Mucosa of gallbladder (tissue), 1 donor: ENCODE results near the gene SKOR1. TPM values are rescaled to one million over a fixed set of nuclear protein-coding genes. Genes with fewer than 3 reads are reported as not detected.

Experiments
- DNase-seq: peaks from one replicate; pipeline ENCODE4 v3.0.0-alpha.2; 2020; ENCODE audit warnings: low spot score
- total RNA-seq: library from RNA; stranded (reverse); gene quantifications from one replicate; pipeline ENCODE4 v1.2.1, GENCODE V29; 2021
- donor health status: DM: no; HTN: no; CAD: no.

SKOR1 gene
- total RNA-seq, 1 donor from 2014 or later, result 0.43 TPM

GRCh38 chr15:67796196-67797127 is 28.8 kb upstream of the SKOR1 start:
- no peak for DNase-seq

- DNase-seq, result no peak
Observed at GRCh38 chr15:67799801-67800205, 25.5 kb upstream of the SKOR1 start.

DNA sequence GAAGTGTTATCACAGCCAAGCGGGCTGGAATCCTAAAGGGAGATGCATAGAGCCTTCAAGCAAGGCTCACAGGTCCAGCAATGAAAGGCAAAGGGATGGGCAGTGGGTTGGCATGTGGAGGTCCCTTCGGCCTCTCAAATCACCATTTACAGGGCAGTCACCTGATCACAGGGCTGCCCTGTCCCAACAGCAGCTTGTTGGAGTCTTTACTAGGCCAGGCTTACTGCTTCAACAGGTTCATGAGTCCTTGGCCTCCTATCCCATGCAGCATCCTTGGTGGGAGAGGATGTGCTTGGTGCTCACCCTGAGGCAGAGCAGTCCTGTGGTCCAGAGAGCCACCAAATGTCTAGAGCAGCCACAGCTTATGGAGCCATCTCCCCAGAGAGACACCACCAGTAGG is 24.2 kb upstream of the SKOR1 start:
- no peak for DNase-seq

GRCh38 chr15:67801926-67802914 is 23.1 kb upstream of the SKOR1 start:
- no peak for DNase-seq

DNA sequence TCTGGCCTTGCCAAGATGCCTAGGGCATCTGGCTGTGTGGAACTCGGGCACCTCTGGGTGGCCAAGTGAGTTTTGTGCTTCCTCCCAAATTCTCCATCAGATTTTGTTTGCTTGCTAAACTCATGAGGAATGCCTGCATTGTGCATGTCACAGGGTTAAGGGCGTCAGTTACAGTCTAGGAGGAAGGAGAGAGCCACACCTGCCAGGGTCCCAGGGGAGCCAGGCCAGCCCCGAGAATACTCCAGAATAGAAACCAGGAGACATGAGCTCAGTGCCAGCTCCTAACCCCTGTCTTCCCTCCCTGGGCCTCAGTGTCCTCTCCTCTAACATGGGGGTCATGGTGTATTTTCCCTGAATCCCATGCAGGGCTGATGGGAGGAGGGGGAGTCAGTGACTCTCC is 22.0 kb upstream of the SKOR1 start:
- no peak for DNase-seq

DNA sequence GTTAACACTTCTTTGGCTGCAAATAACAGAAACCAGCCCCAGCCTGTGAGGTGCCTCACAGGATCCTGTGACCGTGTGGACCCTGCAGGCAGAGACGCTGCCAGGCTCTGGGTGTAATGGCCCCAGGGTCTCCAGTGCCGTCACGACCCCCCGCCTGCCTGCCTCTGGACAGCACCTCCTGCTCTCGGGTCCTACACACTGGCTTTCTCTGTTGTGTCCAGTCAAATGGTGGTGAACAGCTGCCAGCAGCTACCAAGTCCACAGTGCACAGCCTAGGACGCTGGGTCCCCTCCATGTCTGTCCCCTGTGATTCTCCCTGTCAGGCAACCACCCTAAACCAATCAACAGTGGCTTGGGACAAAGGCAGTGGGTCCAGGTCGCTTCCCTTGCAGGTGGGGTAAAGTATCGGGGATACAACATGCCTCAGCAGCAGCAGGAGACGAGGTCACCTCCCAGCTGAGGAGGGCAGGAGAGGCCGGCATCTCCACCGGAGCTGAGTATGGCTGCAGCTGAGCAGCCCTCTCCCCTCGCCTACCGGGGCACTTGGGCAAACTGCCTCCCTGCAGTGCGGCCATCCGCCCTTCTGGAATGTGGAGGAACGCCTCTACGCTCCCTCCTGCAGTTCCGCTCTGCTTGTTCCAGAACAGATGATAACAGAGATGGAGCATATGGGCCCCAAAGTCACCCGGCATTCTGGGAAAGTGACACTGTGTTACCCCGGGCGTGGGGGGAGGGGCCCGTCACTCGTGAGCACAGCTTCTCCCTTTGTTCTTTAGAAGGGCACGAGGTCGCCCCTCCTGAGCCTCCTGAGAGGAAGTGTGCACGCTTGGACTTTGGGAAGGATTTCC is 21.1 kb upstream of the SKOR1 start:
- DNase-seq, result no peak

GRCh38 chr15:67805008-67805665 is 20.2 kb upstream of the SKOR1 start:
- no peak for DNase-seq

- DNase-seq, result no peak
Observed at GRCh38 chr15:67805666-67806516, 19.4 kb upstream of the SKOR1 start.

DNA sequence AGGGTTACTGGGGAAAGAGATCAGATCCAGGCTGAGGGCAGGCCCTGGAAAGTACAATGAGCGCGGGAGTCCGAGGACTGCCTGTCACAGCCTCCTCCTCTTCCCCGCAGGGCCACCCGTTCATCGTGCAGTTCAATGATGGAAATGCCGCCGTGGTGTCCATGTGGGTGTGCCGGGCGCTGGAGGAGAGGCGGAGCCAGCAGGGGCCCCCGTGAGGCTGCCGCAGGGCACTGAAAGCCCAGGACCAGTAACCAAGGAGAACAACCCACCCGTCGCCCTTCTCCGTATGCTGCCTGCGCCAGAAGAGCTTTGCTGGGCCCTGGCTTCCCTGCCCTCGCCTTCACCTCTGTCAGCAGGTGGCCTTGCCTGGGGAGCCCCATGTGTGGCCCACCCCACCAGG is 18.8 kb upstream of the SKOR1 start:
- no peak for DNase-seq

GRCh38 chr15:67807141-67807540 is 18.2 kb upstream of the SKOR1 start:
- DNase-seq, result no peak

DNA sequence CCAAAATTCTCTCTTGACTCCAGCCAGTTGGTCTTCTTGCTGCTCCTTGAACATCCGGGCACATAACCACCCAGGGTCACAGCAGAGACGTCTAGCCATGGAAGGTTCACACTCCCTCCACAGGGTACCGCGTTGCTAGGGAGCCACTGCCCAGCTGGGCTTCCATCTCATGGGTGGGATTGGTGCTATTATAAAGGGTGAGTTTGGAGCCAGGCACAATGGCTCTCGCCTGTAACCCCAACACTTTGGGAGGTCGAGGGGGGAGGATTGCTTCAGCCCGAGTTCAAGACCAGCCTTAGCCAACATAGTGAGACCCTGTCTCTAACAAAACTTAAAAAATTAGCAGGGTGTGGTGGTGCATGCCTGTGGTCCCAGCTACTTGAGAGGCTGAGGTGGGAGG is 17.5 kb upstream of the SKOR1 start:
- DNase-seq, result no peak

DNA sequence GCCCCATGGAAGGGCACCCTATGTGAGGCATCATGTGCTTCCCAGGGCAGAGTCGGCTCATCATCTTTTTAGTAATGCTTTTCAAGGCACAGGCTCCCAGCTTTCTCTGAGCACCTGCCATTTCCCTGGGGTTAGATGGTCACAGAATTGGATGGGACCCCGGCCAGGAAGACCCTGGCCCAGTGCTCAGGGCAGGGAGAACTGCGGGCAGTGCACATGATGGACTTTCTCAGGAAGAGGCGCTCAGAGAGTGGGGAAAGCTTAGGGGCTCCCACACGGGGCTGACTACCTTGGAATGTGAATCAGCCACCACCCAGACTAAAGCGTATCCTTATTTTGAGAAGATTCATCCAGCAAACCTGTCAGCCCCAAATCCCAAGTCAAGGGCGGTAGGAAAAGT is 16.5 kb upstream of the SKOR1 start:
- no peak for DNase-seq

DNA sequence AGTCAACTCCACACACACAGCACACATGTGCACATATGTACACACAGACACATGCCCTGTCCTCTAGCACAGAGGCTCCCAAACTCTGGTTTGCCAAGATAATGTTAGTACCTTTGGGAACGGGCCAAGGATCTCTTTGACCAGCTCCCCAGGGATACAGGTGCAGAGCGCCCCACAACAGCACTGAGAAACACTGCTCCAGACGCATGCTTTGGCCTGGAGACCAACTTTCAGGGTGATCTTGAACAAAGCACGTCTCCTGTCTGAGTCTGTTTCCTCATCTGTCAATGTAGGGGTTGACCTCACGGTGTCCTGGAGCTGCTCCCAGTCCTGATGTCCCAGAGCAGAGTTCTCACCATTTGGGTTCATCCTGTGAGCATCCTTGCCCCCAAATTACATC is 15.9 kb upstream of the SKOR1 start:
- DNase-seq, result no peak

GRCh38 chr15:67809866-67810265 is 15.4 kb upstream of the SKOR1 start:
- no peak for DNase-seq

GRCh38 chr15:67812241-67812644 is 13.1 kb upstream of the SKOR1 start:
- no peak for DNase-seq

DNA sequence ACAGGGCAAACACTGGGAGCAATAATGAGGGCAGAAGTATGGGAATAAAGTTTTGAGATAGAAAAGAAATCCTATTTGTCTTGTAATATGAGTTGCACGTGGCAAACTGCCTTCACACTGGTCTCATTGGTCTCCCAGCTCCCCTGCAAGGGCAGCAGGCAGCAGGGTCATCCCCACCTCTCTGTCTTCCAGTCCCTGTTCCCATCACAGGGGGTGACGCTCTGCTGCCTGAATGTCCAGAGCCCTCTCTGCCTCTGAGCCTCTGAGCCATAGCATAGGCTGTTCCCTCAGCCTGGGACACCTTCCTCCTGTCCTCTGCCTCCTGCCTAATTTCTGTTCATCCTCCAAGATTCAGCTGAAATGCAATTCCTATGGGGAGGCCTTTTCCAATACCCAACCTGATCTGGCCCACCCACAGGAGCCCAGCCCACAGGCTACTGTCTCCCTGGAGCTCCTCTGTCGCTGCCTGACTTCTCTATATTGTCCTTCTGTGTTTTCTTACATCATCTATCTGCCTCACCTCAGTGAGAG is 12.1 kb upstream of the SKOR1 start:
- no peak for DNase-seq

- DNase-seq, result no peak
Observed at GRCh38 chr15:67815036-67815592, 10.2 kb upstream of the SKOR1 start.

- DNase-seq, result no peak
Observed at GRCh38 chr15:67816668-67817067, 8.6 kb upstream of the SKOR1 start.

DNA sequence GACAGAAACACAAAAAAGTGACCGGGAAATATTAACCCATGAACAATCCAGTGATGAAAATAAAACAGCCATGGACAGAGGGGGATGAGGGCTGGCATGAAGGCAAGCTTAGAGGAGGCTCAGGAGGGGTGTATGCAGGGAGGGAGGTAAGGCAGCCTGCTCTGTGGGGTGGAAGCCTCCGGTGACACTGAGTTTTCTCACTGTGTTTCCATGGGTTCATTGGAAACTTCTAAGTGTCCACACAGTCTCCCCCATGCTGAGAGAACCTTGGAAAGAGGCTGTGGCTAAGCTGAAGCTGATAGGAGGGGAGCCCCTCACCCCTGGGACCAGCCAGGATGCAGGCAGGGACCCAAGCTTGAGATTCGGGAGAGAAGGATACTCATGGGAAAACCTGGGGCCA is 6.8 kb upstream of the SKOR1 start:
- no peak for DNase-seq

GRCh38 chr15:67819636-67820035 is 5.7 kb upstream of the SKOR1 start:
- DNase-seq, result no peak
